PFSK-1 (cell line): Measurements from ENCODE around the gene GTPBP10.

ENCODE experiments used
- FOXP2 ChIP-seq: optimal IDR thresholded peaks from 2 replicates; pipeline ENCODE3; 2011; ENCODE audit warnings: borderline replicate concordance, control low read depth, inconsistent platforms; ENCODE audit not compliant: insufficient read depth; ENCODE audit errors: extremely low read length, extremely low read depth
- POLR2AphosphoS5 ChIP-seq: IDR thresholded peaks from 2 replicates; pipeline ENCODE4 v1.6.1; 2012; ENCODE audit warnings: low read depth, mild to moderate bottlenecking, control low read depth, low read length, moderate library complexity
- SIN3A ChIP-seq: IDR thresholded peaks from 2 replicates; pipeline ENCODE4 v1.6.1; 2012; ENCODE audit warnings: mild to moderate bottlenecking, low read length, moderate library complexity, borderline replicate concordance; ENCODE audit not compliant: insufficient read depth
- TAF1 ChIP-seq: IDR thresholded peaks from 2 replicates; pipeline ENCODE4 v1.6.1; 2012; ENCODE audit warnings: low read length, control low read depth, borderline replicate concordance; ENCODE audit not compliant: insufficient read depth
- TF ChIP-seq, protein P1 (sequence below), 2 experiments: IDR thresholded peaks; 2 replicates each; pipeline versions ENCODE4 v1.6.1 to v1.8.0; 2011 to 2012; ENCODE audit warnings: low read depth in 2 of 2, low read length in 2 of 2, control low read depth in 1 of 2, inconsistent platforms in 1 of 2, mild to moderate bottlenecking in 1 of 2, moderate library complexity in 1 of 2; ENCODE audit not compliant: insufficient read depth in 1 of 2

The GTPBP10 gene

DNA sequence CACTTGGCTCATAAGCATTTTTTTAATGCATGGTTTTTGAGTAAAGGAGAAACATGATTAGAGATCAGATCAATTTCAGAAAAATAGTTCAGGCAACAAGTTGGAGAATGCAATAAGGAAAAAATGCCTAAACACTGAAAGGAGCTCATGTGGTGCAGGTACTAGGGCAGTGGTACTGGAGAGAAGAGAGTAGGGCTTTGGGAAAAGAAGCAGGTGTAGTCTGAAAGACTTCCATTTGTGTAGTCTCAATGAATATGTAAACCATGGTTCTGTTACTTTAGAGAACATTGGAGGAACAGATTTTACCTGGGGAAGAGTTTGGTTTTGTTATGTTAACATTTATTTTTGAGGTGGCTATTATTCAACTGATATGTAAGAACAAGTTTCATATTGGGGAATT, 5.5 kb downstream of the GTPBP10 start:
- TF ChIP-seq POLR2AphosphoS5, result no peak
- TF ChIP-seq FOXP2, result no peak
- TF ChIP-seq, protein P1, sequence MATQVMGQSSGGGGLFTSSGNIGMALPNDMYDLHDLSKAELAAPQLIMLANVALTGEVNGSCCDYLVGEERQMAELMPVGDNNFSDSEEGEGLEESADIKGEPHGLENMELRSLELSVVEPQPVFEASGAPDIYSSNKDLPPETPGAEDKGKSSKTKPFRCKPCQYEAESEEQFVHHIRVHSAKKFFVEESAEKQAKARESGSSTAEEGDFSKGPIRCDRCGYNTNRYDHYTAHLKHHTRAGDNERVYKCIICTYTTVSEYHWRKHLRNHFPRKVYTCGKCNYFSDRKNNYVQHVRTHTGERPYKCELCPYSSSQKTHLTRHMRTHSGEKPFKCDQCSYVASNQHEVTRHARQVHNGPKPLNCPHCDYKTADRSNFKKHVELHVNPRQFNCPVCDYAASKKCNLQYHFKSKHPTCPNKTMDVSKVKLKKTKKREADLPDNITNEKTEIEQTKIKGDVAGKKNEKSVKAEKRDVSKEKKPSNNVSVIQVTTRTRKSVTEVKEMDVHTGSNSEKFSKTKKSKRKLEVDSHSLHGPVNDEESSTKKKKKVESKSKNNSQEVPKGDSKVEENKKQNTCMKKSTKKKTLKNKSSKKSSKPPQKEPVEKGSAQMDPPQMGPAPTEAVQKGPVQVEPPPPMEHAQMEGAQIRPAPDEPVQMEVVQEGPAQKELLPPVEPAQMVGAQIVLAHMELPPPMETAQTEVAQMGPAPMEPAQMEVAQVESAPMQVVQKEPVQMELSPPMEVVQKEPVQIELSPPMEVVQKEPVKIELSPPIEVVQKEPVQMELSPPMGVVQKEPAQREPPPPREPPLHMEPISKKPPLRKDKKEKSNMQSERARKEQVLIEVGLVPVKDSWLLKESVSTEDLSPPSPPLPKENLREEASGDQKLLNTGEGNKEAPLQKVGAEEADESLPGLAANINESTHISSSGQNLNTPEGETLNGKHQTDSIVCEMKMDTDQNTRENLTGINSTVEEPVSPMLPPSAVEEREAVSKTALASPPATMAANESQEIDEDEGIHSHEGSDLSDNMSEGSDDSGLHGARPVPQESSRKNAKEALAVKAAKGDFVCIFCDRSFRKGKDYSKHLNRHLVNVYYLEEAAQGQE (IDR thresholded peaks at IDR 0.05; ENCODE audit: insufficient read depth in 1 of 2, low read depth in 2 of 2, low read length in 2 of 2), result no peak
- no peak for TF ChIP-seq SIN3A
- TF ChIP-seq TAF1, result no peak

DNA sequence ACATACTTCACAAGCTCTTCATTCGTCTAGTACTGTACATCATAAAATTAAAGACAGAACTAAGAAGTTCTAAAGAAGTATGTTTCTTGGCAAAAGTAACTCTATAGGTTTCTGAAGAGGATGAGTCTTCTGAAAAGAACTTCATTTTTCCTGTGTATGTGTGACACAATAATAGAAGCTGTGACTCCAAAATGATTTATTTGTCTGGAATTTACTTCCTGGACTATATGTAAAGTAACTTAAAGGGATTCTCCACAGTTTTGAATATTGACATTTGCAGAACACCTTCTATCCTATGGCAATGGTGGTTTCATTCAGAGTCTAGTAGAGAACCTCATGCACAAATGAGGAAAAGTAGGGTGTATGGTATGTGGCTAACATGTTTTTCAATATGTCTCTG, 36.9 kb downstream of the GTPBP10 start:
- TF ChIP-seq, protein P1 (IDR thresholded peaks at IDR 0.05; ENCODE audit: insufficient read depth in 1 of 2, low read depth in 2 of 2, low read length in 2 of 2), result no peak
- TF ChIP-seq POLR2AphosphoS5 (no peak), FOXP2 (no peak), SIN3A (no peak), TAF1 (no peak)

DNA sequence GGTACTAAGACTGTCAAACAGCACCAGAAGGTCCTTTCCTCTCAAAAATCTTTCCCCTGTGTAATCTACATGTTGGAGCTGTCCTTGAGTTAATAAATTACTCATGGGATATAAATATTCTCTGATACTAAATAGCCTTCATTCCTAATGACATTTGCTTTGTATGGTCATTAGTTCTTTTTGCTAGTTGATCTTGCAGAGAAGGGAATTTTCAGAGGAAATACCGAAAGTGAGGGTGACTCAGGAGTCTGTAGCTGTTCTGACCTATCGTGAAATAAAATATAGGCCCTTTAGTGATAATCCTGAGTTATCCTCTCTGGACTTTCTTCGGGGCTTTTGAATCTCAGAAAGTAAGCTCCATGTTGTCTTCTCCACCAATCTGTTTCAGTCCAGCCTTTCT, 37.3 kb downstream of the GTPBP10 start:
- TF ChIP-seq TAF1, result no peak
- TF ChIP-seq, protein P1 (IDR thresholded peaks at IDR 0.05; ENCODE audit: insufficient read depth in 1 of 2, low read depth in 2 of 2, low read length in 2 of 2), result no peak
- TF ChIP-seq SIN3A, result no peak
- TF ChIP-seq POLR2AphosphoS5, result no peak
- no peak for TF ChIP-seq FOXP2

DNA sequence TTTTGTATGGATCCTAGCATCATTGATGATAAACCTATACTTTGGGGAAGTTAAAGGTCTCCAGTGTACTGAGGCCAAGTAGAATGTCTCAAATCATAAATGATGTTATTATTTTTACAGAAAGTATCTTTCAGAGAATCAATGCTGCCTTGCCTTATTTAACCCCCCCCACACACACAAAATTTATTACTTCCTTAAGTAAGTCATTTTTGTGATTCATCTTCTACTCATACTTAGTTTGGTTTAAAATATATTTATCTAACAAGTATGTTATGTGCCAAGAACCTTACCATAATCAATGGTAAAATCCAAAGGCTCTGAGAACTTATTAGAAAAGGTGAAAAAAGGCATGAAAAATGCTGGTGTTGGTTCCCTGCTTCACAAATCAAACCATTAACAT, 37.9 kb downstream of the GTPBP10 start:
- TF ChIP-seq FOXP2 (no peak), POLR2AphosphoS5 (no peak), SIN3A (no peak), TAF1 (no peak)
- TF ChIP-seq, protein P1 (IDR thresholded peaks at IDR 0.05; ENCODE audit: insufficient read depth in 1 of 2, low read depth in 2 of 2, low read length in 2 of 2), result no peak
